Activated T-helper 9 cell treated with anti-CD3 and anti-CD28 coated beads, Interleukin-2, amount 50 U/mL, for 16 hours (primary cell): ENCODE results near the gene MRPS18C.
A peak's percentile ranks its signal among the peaks of the same experiment; 100 is the strongest.
"Not testable (repeated sequence)": the region's sequence is repeated elsewhere in the genome, so short reads cannot be mapped to it uniquely, and the experiment has no call there.

Source experiments
- DNase-seq: peaks from one replicate; pipeline ENCODE4 v3.0.0-alpha.2; 2020; ENCODE audit warnings: low read depth

The MRPS18C gene

GRCh38 chr4:83498187-83498586 lies 42.3 kb downstream of the MRPS18C start:
- DNase-seq: no peak

DNA sequence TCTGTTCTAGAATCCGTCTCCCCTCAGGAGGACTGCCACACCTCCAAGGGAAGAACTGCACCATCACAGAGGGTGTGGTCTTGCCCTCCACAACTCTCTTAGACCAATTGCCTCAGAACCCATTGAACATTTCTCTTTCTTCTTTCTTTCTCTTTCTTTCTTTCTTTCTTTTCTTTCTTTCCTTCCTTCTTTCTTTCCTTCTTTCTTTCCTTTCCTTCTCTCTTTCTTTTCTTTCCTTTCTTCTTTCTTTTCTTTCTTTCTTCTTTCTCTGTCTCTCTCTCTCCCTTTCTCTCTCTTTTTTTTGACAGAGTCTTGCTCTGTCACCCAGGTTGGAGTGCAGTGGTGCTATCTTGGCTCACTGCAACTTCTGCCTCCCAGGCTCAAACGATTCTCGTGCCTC lies 45.8 kb downstream of the MRPS18C start:
- not testable (repeated sequence) for DNase-seq

- no peak for DNase-seq
Measured at GRCh38 chr4:83503974-83504373, 48.1 kb downstream of the MRPS18C start.

- no peak for DNase-seq
Measured at GRCh38 chr4:83504503-83504902, 48.6 kb downstream of the MRPS18C start.

DNA sequence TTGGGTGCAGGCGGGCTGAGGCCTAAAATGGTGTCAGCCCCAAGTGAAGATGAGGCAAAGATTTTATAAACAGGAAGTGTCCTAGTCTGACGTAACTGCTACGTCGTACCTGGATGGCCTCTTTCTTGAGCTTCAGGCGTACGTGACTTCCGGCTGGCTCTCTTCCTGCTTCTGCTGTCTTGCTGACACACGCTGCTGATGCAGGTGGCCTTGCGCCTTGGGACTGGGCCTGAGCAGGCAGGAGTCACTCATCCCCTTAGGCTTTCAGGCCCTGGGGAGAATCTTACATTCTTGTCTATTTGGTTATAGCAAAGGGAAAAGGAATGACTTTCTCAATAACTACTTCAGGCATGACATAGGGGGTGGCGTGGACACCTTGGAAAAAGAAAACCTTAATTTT lies 49.1 kb downstream of the MRPS18C start:
- DNase-seq: no peak

DNA sequence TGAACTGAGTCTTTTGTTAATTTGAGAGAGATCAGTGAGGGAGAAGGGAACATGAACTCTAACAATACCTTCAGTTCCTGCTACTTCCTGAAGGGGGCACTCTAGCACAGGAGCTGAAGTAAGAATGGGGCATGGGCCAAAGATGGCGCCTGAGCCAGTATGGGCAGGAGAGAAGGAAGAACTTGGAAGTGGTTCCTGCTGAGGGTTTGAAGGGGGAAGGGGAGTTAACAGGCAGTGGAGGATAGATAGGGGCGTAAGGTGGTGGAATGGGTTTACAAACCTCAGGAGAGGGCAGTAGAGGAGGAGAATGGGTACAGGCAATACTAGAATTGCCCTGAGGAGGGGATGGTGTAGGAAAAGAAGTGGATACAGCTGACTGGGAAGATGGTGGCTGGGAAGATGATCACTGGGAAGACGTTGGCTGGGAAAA lies 53.3 kb downstream of the MRPS18C start:
- peak; percentile 28 for DNase-seq

- DNase-seq: no peak
Measured at GRCh38 chr4:83510442-83510841, 54.6 kb downstream of the MRPS18C start.
